ENCODE results near the gene OSTM1.
A peak's percentile ranks its signal among the peaks of the same experiment; 100 is the strongest.

- TF ChIP-seq ZNF24 (IDR thresholded peaks at IDR 0.05) (no peak), POLR2AphosphoS5 (IDR thresholded peaks at IDR 0.05; ENCODE audit: low read depth, low read length) (no peak), JDP2 (CRISPR knock-in tag; IDR thresholded peaks at IDR 0.05; ENCODE audit: borderline replicate concordance) (no peak), RXRA (CRISPR knock-in tag; IDR thresholded peaks at IDR 0.05) (peak; percentile 17; the same call in 1 of the 2 replicates), RBFOX2 (IDR thresholded peaks at IDR 0.05; ENCODE audit: low read depth, low read length) (no peak), CREB1 (IDR thresholded peaks at IDR 0.05) (no peak), CREB1 (CRISPR knock-in tag; IDR thresholded peaks at IDR 0.05) (no peak)
- TF ChIP-seq, protein P1, sequence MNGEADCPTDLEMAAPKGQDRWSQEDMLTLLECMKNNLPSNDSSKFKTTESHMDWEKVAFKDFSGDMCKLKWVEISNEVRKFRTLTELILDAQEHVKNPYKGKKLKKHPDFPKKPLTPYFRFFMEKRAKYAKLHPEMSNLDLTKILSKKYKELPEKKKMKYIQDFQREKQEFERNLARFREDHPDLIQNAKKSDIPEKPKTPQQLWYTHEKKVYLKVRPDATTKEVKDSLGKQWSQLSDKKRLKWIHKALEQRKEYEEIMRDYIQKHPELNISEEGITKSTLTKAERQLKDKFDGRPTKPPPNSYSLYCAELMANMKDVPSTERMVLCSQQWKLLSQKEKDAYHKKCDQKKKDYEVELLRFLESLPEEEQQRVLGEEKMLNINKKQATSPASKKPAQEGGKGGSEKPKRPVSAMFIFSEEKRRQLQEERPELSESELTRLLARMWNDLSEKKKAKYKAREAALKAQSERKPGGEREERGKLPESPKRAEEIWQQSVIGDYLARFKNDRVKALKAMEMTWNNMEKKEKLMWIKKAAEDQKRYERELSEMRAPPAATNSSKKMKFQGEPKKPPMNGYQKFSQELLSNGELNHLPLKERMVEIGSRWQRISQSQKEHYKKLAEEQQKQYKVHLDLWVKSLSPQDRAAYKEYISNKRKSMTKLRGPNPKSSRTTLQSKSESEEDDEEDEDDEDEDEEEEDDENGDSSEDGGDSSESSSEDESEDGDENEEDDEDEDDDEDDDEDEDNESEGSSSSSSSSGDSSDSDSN (CRISPR knock-in tag; IDR thresholded peaks at IDR 0.05): no peak
- TF ChIP-seq, protein P2, sequence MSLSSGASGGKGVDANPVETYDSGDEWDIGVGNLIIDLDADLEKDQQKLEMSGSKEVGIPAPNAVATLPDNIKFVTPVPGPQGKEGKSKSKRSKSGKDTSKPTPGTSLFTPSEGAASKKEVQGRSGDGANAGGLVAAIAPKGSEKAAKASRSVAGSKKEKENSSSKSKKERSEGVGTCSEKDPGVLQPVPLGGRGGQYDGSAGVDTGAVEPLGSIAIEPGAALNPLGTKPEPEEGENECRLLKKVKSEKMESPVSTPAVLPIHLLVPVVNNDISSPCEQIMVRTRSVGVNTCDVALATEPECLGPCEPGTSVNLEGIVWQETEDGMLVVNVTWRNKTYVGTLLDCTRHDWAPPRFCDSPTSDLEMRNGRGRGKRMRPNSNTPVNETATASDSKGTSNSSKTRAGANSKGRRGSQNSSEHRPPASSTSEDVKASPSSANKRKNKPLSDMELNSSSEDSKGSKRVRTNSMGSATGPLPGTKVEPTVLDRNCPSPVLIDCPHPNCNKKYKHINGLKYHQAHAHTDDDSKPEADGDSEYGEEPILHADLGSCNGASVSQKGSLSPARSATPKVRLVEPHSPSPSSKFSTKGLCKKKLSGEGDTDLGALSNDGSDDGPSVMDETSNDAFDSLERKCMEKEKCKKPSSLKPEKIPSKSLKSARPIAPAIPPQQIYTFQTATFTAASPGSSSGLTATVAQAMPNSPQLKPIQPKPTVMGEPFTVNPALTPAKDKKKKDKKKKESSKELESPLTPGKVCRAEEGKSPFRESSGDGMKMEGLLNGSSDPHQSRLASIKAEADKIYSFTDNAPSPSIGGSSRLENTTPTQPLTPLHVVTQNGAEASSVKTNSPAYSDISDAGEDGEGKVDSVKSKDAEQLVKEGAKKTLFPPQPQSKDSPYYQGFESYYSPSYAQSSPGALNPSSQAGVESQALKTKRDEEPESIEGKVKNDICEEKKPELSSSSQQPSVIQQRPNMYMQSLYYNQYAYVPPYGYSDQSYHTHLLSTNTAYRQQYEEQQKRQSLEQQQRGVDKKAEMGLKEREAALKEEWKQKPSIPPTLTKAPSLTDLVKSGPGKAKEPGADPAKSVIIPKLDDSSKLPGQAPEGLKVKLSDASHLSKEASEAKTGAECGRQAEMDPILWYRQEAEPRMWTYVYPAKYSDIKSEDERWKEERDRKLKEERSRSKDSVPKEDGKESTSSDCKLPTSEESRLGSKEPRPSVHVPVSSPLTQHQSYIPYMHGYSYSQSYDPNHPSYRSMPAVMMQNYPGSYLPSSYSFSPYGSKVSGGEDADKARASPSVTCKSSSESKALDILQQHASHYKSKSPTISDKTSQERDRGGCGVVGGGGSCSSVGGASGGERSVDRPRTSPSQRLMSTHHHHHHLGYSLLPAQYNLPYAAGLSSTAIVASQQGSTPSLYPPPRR (CRISPR knock-in tag; IDR thresholded peaks at IDR 0.05; ENCODE audit: borderline replicate concordance): no peak
These were observed 39.3 kb upstream of the OSTM1 start for GRCh38 chr6:108113557-108114519.
